Aorta (tissue), 5 donors: ENCODE results near the gene COLEC11. TPM values are rescaled to one million over a fixed set of nuclear protein-coding genes. Genes with fewer than 3 reads are reported as not detected.
A peak's percentile ranks its signal among the peaks of the same experiment; 100 is the strongest.

Source experiments
- ATAC-seq: fragments of 200-7000 bp; cut with Tn5 transposase; one replicate; pipeline ENCODE4 v1.9.1; 2022; ENCODE audit warnings: moderate library complexity; ENCODE audit not compliant: low FRiP score
- DNase-seq, 2 donors: peaks; one replicate each; pipeline ENCODE4 v3.0.0-alpha.2; 2020
- H3K27ac ChIP-seq, 2 donors: one replicate each; pipeline ENCODE4 v1.5.1; 2013; ENCODE audit warnings: low read length in 2 of 2, mild to moderate bottlenecking in 2 of 2, moderate library complexity in 2 of 2, control low read depth in 1 of 2, inconsistent platforms in 1 of 2, low read depth in 1 of 2
- H3K27me3 ChIP-seq, 2 donors: one replicate each; pipeline ENCODE4 v1.6.1; 2013; ENCODE audit warnings: control low read depth in 1 of 2, low read length in 1 of 2, mild to moderate bottlenecking in 1 of 2, moderate library complexity in 1 of 2; ENCODE audit not compliant: insufficient read depth in 2 of 2, control insufficient read depth in 1 of 2
- H3K36me3 ChIP-seq, 2 donors: one replicate each; pipeline ENCODE4 v1.6.1; 2013; ENCODE audit warnings: control low read depth in 1 of 2, low read length in 1 of 2, mild to moderate bottlenecking in 1 of 2; ENCODE audit not compliant: insufficient read depth in 2 of 2, control insufficient read depth in 1 of 2
- H3K4me1 ChIP-seq, 2 donors: one replicate each; pipeline ENCODE4 v1.6.1; 2013; ENCODE audit warnings: low read length in 2 of 2, control low read depth in 1 of 2, mild to moderate bottlenecking in 1 of 2, moderate library complexity in 1 of 2; ENCODE audit not compliant: insufficient read depth in 2 of 2, control insufficient read depth in 1 of 2
- H3K4me3 ChIP-seq, 2 donors: one replicate each; pipeline ENCODE4 v1.5.1; 2013; ENCODE audit warnings: low read length in 2 of 2, control low read depth in 1 of 2, mild to moderate bottlenecking in 1 of 2
- H3K9me3 ChIP-seq: one replicate; pipeline ENCODE4 v1.6.1; 2013; ENCODE audit warnings: mild to moderate bottlenecking, low read length; ENCODE audit not compliant: control insufficient read depth
- WGBS, 2 donors: extraction: QIAGEN DNeasy Blood & Tissue Kit; methylation state at CpG; one replicate each; pipeline ENCODE4 v1.1.7; 2013; 5-methylcytosine and 5-hydroxymethylcytosine counted together
- intact Hi-C, 2 donors: fragments of 100-400 bp; cut with DNase I; formaldehyde crosslinking; loops; one replicate each; pipeline versions ENCODE4 v1.14.2 to v1.15.0; 2022
- polyA plus RNA-seq, 2 donors: library from polyadenylated mRNA; stranded (reverse); fragments of 200-250 nt; gene quantifications; one replicate each; pipeline ENCODE4 v1.2.3, GENCODE V29; 2013
- total RNA-seq, 2 donors: library from RNA; stranded (reverse); fragmentation: NEBNext Ultra II Directional; extraction: Animal tissue kit (Norgen Biotek cat#: 25700); gene quantifications; one replicate each; pipeline ENCODE4 v1.2.1, GENCODE V29; 2021
- donor health status: healthy with polysubstance abuse.
- donor health status: Bipolar disorder and iron deficiency.
- donor health status: DM: no; HTN: no; CAD: no.
- donor health status: DM: no; HTN: no; CAD: no.
- donor health status: DM: yes; HTN: yes; CAD: no.

COLEC11 gene
- total and polyA plus RNA-seq, 4 donors: 1.4 to 33.2 (median 16.5) TPM

DNA sequence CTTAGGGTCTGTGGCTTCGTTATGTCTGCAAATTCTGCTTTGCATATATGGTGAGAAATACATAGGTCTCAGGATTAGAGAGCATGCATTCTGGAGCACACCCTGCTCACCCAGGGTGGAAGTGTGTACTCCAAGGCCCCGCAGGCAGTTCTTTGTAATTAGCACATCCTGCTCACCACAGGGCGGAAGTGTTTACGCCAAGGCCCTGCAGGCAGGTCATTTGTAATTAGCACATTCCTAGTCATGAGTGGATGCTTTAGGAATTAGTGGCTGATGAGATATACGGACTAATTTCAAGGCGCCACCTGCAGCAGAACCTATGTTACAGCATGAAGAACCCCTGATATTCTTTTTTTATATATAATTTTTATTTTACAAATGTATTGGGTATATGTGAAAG lies 67.3 kb downstream of the COLEC11 start:
- Histone ChIP-seq H3K27me3 (no peaks in the 10 kb centered on the region), H3K9me3 (no peaks in the 10 kb centered on the region), H3K36me3 (no peaks in the 10 kb centered on the region), H3K4me1 (no peaks in the 10 kb centered on the region), H3K4me3 (no peak overlapping the region), H3K27ac (no peak overlapping the region)
- DNase-seq (peak in 1 of 2 donors; percentile 5), ATAC-seq (no peak)
- intact Hi-C loops: no loop called here
- WGBS, 2 donors: 86 to 93% methylated on average over 6 of the region's 6 CpGs

DNA sequence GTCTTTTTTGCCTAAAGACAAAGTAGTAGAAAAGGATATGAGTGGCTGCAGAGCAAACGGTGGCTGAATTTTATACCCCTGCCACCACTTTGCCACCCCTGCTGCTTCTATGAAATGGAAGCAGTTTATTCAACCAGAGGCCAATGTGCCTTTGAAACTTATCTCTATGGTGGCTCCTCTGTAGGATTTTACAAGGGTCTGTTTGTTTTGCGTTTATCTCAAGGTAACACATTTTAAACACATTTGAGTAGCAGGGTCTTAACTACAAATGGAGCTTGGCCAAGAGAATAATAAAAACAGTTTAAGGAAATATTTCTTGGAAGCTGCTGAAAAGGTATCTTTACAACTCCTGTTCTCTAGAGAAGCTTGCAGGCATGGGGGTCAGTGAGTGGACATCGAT lies 69.2 kb downstream of the COLEC11 start:
- H3K4me1 ChIP-seq: no peaks in the 10 kb centered on the region
- ATAC-seq: no peak
- H3K9me3 ChIP-seq: no peaks in the 10 kb centered on the region
- no peak overlapping the region for H3K27ac ChIP-seq
- intact Hi-C loops: no loop called here
- peak in 1 of 2 donors; percentile 3 for DNase-seq
- WGBS, 2 donors: 53 to 67% methylated on average over 3 of the region's 3 CpGs
- no peaks in the 10 kb centered on the region for H3K27me3 ChIP-seq
- H3K4me3 ChIP-seq: no peak overlapping the region
- no peaks in the 10 kb centered on the region for H3K36me3 ChIP-seq

DNA sequence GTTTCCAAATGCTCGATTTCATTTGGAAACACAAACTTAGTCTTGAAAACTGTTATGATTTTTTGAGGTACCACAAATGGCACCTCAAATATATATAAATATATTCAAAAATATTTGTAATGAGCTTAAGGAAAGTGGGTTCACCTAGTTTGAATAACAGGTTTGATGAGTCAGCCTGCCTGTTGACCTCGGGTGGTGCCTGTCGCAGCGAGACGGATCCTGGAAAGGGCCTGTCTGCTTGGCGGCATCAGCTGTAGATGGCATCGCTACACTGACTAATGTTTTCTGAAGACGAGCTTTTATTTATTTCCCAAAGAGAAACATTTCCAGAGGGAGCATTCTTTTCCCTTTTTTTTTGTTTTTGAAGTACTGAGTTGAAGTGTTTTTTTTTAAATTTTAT lies 70.0 kb downstream of the COLEC11 start:
- 82 to 83% methylated on average over 8 of the region's 8 CpGs for WGBS, 2 donors
- no peak overlapping the region for H3K27ac ChIP-seq
- DNase-seq: peak in 1 of 2 donors; percentile 17
- no peaks in the 10 kb centered on the region for H3K4me1 ChIP-seq
- no peaks in the 10 kb centered on the region for H3K36me3 ChIP-seq
- ATAC-seq: no peak
- no peak overlapping the region for H3K4me3 ChIP-seq
- no peaks in the 10 kb centered on the region for H3K9me3 ChIP-seq
- intact Hi-C loops: no loop called here
- no peaks in the 10 kb centered on the region for H3K27me3 ChIP-seq

DNA sequence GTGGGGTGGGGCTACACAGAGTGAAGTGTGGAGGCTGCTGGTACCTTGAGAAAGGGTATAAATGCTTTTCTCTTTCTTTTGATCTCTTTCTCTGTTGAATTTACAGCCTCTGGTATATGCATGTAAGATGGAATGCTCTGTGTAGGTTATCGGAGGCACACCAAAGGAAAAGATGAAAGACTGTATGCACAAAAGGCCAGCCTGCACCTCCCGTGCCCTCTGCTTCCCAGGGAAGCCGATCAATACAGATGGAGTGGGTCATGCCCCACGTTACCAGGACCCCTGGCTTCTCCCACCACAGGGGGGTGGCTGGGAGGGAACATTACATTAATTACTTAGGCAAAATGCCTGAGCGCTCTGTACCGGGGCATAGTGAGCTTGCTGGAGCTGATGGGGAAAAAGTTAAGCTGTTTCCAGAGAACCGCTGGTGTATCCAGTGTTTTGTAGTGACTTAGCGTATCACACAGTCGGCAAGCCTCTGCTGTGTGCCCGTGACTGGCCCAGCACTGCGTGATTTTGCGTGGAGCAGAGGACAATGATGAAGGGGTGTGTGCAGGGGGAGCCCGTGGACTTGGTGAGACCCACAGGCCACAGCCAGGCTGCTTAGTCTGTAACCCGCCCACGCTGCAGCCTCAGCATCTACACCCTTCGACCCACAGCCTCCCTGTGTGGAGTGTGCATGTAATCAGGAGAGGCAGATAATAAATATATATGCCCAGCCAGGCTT lies 71.1 kb downstream of the COLEC11 start:
- H3K4me3 ChIP-seq: no peak overlapping the region
- no peaks in the 10 kb centered on the region for H3K9me3 ChIP-seq
- peak in 1 of 2 donors; percentile 24 for DNase-seq
- ATAC-seq: peak; percentile 9
- no peaks in the 10 kb centered on the region for H3K27me3 ChIP-seq
- H3K36me3 ChIP-seq: no peaks in the 10 kb centered on the region
- WGBS, 2 donors: 77 to 81% methylated on average over 16 of the region's 16 CpGs
- no peak overlapping the region for H3K27ac ChIP-seq
- H3K4me1 ChIP-seq: no peaks in the 10 kb centered on the region
- intact Hi-C loops: no loop called here

DNA sequence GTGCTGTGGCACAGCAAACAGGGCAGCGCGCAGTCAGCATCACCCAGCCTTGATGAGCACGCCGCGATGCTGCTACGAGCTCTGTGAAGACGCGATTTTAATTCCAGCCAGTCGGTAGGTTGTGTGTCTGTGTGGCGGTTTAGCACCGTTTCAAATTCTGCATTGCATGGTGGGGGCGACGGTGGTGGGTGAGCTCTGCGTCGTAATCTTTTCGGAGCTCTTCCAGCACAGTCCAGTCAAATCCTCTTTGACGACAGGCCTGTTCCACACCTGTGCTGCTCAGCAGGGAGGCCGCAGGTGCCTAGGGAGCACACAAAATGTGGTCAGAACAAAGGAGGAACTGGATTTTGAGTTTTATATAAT lies 71.7 kb downstream of the COLEC11 start:
- WGBS, 2 donors: 91 to 93% methylated on average over 18 of the region's 18 CpGs
- intact Hi-C loops: no loop called here
- H3K4me1 ChIP-seq: no peaks in the 10 kb centered on the region
- ATAC-seq: no peak
- no peaks in the 10 kb centered on the region for H3K36me3 ChIP-seq
- H3K27me3 ChIP-seq: no peaks in the 10 kb centered on the region
- H3K9me3 ChIP-seq: no peaks in the 10 kb centered on the region
- peak in 1 of 2 donors; percentile 65 for DNase-seq
- H3K27ac ChIP-seq: no peak overlapping the region
- H3K4me3 ChIP-seq: no peak overlapping the region

DNA sequence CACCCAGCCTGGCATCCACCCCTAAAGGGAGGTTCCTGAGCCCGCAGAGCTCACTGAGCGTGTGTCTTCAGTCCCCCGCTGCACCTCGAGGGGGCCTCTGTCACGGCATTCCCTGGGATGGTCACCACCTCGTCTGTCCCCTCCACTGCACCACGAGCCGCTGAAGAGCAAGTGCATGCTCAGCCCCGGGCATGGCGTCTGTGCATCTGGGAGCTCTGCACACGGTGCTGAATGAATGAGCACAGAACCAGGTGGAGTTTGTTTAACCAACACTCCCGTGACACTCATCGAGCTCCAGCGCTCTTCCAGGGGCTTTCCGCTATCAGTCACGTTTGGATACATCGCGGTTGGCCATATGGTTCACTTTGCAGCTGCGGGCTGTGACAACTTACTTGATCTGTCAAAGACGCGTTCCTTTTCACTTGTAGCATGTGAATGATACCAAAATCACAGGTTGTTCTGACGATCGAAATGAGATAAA lies 72.3 kb downstream of the COLEC11 start:
- ATAC-seq (no peak), DNase-seq (peak in 1 of 2 donors; percentile 40)
- no peaks in the 10 kb centered on the region for H3K4me1 ChIP-seq
- no peaks in the 10 kb centered on the region for H3K27me3 ChIP-seq
- no peak overlapping the region for H3K4me3 ChIP-seq
- no peaks in the 10 kb centered on the region for H3K36me3 ChIP-seq
- H3K27ac ChIP-seq: no peak overlapping the region
- WGBS, 2 donors: 78 to 80% methylated on average over 23 of the region's 23 CpGs
- no peaks in the 10 kb centered on the region for H3K9me3 ChIP-seq
- intact Hi-C loops: no loop called here

DNA sequence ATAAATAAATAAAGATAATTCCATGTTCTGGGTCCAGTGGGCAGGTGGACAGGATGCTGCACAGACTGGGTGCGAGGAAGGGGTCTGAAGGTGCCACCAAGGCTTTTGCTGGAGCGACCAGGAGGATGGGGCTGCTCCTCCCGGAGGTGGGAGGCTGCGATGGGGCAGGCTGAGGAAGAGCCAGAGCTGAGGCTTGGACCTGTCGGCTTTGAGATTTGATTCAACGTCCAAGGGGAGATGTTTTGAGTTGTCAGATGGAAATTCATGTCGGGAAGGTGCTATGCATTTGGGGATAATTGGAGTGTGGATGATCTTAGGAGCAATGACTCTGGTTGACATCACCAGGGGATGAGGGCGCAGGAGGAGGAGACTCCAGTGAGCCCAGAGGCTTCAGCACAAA lies 74.7 kb downstream of the COLEC11 start:
- H3K36me3 ChIP-seq: no peaks in the 10 kb centered on the region
- H3K9me3 ChIP-seq: no peaks in the 10 kb centered on the region
- H3K4me3 ChIP-seq: no peak overlapping the region
- WGBS, 2 donors: 86 to 91% methylated on average over 8 of the region's 8 CpGs
- no peaks in the 10 kb centered on the region for H3K4me1 ChIP-seq
- ATAC-seq (no peak), DNase-seq (no peak)
- H3K27ac ChIP-seq: no peak overlapping the region
- intact Hi-C loops: no loop called here
- H3K27me3 ChIP-seq: no peaks in the 10 kb centered on the region

DNA sequence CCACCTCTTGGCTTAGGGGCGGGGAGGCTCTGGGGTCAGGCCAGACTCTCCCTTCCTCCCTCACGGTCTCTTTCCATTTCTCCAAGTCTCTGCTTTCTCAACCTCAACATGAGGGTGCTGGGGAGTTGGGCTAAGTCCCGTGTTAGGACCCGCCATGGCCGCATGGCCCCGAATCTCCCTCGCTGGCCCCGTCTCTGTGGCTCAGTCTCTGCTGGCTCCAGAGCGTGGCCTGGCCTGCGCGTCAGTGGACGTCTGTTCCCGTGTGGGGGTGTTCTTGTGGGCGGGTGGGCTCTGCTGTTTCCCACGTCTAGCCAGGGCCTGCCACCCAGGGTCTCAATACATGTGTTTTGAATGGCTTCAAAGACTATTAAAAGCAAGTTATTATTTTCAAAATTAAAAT lies 75.5 kb downstream of the COLEC11 start:
- no peak overlapping the region for H3K27ac ChIP-seq
- no peaks in the 10 kb centered on the region for H3K36me3 ChIP-seq
- H3K9me3 ChIP-seq: no peaks in the 10 kb centered on the region
- no peaks in the 10 kb centered on the region for H3K4me1 ChIP-seq
- no peak overlapping the region for H3K4me3 ChIP-seq
- no peaks in the 10 kb centered on the region for H3K27me3 ChIP-seq
- 88 to 90% methylated on average over 15 of the region's 15 CpGs for WGBS, 2 donors
- no peak for ATAC-seq
- no peak for DNase-seq
- intact Hi-C loops: no loop called here

DNA sequence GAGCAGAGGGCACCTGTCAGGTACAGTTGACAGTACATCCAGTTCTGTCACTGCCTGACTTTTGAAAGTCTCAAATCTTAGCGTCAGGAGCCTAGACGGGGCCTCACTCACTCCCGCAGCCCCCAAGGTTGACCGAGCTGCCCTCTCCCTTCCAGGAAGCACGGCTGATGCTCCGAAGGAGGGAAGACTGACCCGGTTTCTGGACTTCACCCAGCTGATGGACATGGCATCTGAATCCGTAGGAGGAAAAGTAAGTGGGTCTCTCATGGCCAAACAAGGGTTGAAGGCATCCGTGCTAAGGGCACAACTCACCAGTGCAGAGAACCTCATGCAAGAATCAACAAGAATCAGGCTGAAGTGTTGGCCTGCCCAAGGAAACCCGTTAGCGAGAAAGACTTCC lies 76.0 kb downstream of the COLEC11 start:
- WGBS, 2 donors: 84 to 86% methylated on average over 11 of the region's 11 CpGs
- DNase-seq (no peak), ATAC-seq (no peak)

More for the DNA sequence above, 76.0 kb downstream of the COLEC11 start:
- Histone ChIP-seq H3K36me3 (no peaks in the 10 kb centered on the region), H3K27ac (no peak overlapping the region), H3K4me3 (no peak overlapping the region), H3K4me1 (no peaks in the 10 kb centered on the region), H3K27me3 (no peaks in the 10 kb centered on the region), H3K9me3 (no peaks in the 10 kb centered on the region)
- intact Hi-C loops: no loop called here
